ENCODE results near the gene CLASP1. TPM values are rescaled to one million over a fixed set of nuclear protein-coding genes. Genes with fewer than 3 reads are reported as not detected.

The CLASP1 gene
- total and polyA plus RNA-seq, 3 donors from 2014 or later, result 43.8 to 130 (median 103) TPM

- H3K9me3 ChIP-seq, result no peaks in the 10 kb centered on the region
- 56 to 70% methylated on average over 1 of the region's 1 CpG for WGBS, 2 donors
These were observed 3.8 kb upstream of the CLASP1 start for GRCh38 chr2:121653035-121653434.

GRCh38 chr2:121650315-121650930 lies 1.2 kb upstream of the CLASP1 start:
- no peaks in the 10 kb centered on the region for H3K9me3 ChIP-seq
- peak overlapping the region; percentile 87 to 94 for H3K4me3 ChIP-seq
- no peaks in the 10 kb centered on the region for H3K27me3 ChIP-seq
- WGBS, 2 donors, result 0 to 1% methylated on average over 11 to 23 of the region's 23 CpGs
- DNase-seq, result no peak
- H3K27ac ChIP-seq, result peak overlapping the region; percentile 96 to 97
- TF ChIP-seq CTCF (IDR thresholded peaks at IDR 0.05) (no peak), POLR2A (IDR thresholded peaks at IDR 0.05) (no peak)
- intact Hi-C loops (cut with DNase I; ENCODE audit: low total_unique reads), result no loop called here
- H3K4me1 ChIP-seq, result peaks cover 18% of the 10 kb centered on the region
- no peaks in the 10 kb centered on the region for H3K36me3 ChIP-seq (ENCODE audit: low read depth, missing control alignments)

More at GRCh38 chr2:121653035-121653434, 3.8 kb upstream of the CLASP1 start:
- no peak for TF ChIP-seq POLR2A (IDR thresholded peaks at IDR 0.05)
- TF ChIP-seq CTCF (IDR thresholded peaks at IDR 0.05), result no peak
- H3K4me3 ChIP-seq, result no peak overlapping the region
- H3K4me1 ChIP-seq, result peaks cover 8% of the 10 kb centered on the region
- no peak overlapping the region for H3K27ac ChIP-seq
- intact Hi-C loops (cut with DNase I; ENCODE audit: low total_unique reads), result no loop called here
- DNase-seq, result no peak
- no peaks in the 10 kb centered on the region for H3K27me3 ChIP-seq
- no peaks in the 10 kb centered on the region for H3K36me3 ChIP-seq (ENCODE audit: low read depth, missing control alignments)

GRCh38 chr2:121649596-121650314 lies 493 bp upstream of the CLASP1 start:
- DNase-seq, result peak; percentile 97
- H3K9me3 ChIP-seq, result no peaks in the 10 kb centered on the region

GRCh38 chr2:121648206-121649148 lies 785 bp downstream of the CLASP1 start:
- DNase-seq, result peak; percentile 62
- Histone ChIP-seq H3K27me3 (no peaks in the 10 kb centered on the region), H3K9me3 (no peaks in the 10 kb centered on the region), H3K27ac (peak overlapping the region; percentile 96 to 97), H3K4me3 (peak overlapping the region; percentile 87 to 94), H3K4me1 (peaks cover 27% of the 10 kb centered on the region), H3K36me3 (ENCODE audit: low read depth, missing control alignments) (no peaks in the 10 kb centered on the region)
- intact Hi-C loops (cut with DNase I; ENCODE audit: low total_unique reads), result no loop called here
- 1% methylated on average over 39 to 41 of the region's 41 CpGs for WGBS, 2 donors
- TF ChIP-seq POLR2A (IDR thresholded peaks at IDR 0.05) (no peak), CTCF (IDR thresholded peaks at IDR 0.05) (no peak)

More at GRCh38 chr2:121649596-121650314, 493 bp upstream of the CLASP1 start:
- intact Hi-C loops (cut with DNase I; ENCODE audit: low total_unique reads), result no loop called here
- 0% methylated on average over 35 to 45 of the region's 45 CpGs for WGBS, 2 donors
- Histone ChIP-seq H3K27me3 (no peaks in the 10 kb centered on the region), H3K27ac (peak overlapping the region; percentile 96 to 97), H3K4me3 (peak overlapping the region; percentile 87 to 94), H3K36me3 (ENCODE audit: low read depth, missing control alignments) (no peaks in the 10 kb centered on the region), H3K4me1 (peaks cover 24% of the 10 kb centered on the region)
- no peak for TF ChIP-seq POLR2A (IDR thresholded peaks at IDR 0.05)
- TF ChIP-seq CTCF (IDR thresholded peaks at IDR 0.05), result no peak
